Upper lobe of left lung (tissue), 4 donors: Measurements from ENCODE around the gene DENND5B.

Source experiments
- CTCF ChIP-seq, 6 experiments: fragments of 450-650 bp in 4 of 6; fragments of 200-600 bp in 2 of 6; sonication (generic) in 2 of 6; IDR thresholded peaks; one replicate each; pipeline ENCODE4 v1.5.1; 2016 to 2019; ENCODE audit warnings: antibody characterized with exemption in 6 of 6
- EP300 ChIP-seq, 4 donors: sonication (generic); formaldehyde crosslinking; IDR thresholded peaks; one replicate each; pipeline ENCODE4 v1.5.1; 2017; ENCODE audit warnings: antibody characterized with exemption in 4 of 4, control low read depth in 2 of 4
- POLR2A ChIP-seq, 4 donors: fragments of 450-650 bp; IDR thresholded peaks; one replicate each; pipeline ENCODE4 v1.5.1; 2016 to 2017; ENCODE audit warnings: antibody characterized with exemption in 4 of 4, mild to moderate bottlenecking in 2 of 4
- POLR2AphosphoS5 ChIP-seq, 2 donors: sonication (generic); formaldehyde crosslinking; IDR thresholded peaks; one replicate each; pipeline ENCODE4 v1.5.1; 2017; ENCODE audit warnings: antibody characterized with exemption in 2 of 2

- TF ChIP-seq POLR2A (IDR thresholded peaks at IDR 0.05) (no peak), CTCF (IDR thresholded peaks at IDR 0.05) (no peak), EP300 (IDR thresholded peaks at IDR 0.05) (no peak), POLR2AphosphoS5 (IDR thresholded peaks at IDR 0.05) (no peak)
These were observed 65.3 kb downstream of the DENND5B start for GRCh38 chr12:31525496-31526157.
